Occipital lobe (tissue), 2 donors: ENCODE data around the gene STAP2. TPM values are rescaled to one million over a fixed set of nuclear protein-coding genes. Genes with fewer than 3 reads are reported as not detected.
A peak's percentile ranks its signal among the peaks of the same experiment; 100 is the strongest.
"Not testable (repeated sequence)": the region's sequence is repeated elsewhere in the genome, so short reads cannot be mapped to it uniquely, and the experiment has no call there.

Experiments
- DNase-seq: peaks from one replicate; lab custom pipeline; 2025; lab: John Stamatoyannopoulos, UW
- total RNA-seq: library from RNA; depleted of rRNA; stranded (reverse); fragments of >200 nt; gene quantifications from one replicate; pipeline ENCODE4 v1.2.3, GENCODE V29; 2014

Gene STAP2
- total RNA-seq, 1 donor from 2014 or later, result 2.8 TPM

DNA sequence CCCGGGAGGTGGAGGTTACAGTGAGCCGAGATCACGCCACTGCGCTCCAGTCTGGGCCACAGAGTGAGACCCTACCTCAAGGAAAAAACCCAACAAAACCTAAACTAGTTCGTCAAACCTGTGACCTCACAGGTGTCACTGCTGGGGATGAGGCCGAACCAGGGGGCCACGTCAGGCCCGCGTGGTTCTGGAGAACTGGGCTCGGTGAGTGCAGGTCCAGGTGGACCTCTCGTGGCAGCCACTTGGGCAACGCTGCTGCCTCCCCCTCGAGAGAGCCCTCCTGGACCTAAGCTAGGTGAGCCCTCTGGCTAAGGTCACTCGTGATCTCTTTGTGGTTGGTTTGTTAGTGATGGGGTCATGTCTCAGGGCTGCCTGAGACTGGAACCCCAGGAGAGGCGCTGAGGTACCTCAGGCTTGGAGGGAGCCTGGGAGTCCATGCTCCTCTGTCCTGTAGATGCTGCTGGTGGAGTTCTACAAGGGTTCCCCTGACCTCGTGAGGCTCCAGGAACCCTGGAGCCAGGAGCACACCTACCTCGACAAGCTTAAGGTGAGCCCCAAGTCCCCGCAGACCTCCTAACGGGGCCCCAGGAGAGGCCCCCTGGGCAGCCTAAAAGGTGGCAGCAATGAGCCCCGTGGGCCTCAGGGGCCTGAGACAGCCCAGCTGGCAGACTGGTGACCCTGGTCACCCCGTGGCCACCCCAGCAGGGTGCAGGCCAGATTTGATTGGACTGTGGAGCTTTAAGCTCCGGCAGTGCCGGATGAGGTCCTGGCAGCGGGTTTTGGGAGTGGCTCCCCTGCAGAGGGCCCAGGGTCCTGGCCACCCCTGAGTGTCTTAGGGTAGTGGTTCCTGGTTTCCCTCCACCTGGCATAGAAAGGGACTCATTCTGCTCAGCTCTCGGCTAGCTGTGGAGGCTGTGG lies 20.3 kb upstream of the STAP2 start:
- DNase-seq, result no peak

DNA sequence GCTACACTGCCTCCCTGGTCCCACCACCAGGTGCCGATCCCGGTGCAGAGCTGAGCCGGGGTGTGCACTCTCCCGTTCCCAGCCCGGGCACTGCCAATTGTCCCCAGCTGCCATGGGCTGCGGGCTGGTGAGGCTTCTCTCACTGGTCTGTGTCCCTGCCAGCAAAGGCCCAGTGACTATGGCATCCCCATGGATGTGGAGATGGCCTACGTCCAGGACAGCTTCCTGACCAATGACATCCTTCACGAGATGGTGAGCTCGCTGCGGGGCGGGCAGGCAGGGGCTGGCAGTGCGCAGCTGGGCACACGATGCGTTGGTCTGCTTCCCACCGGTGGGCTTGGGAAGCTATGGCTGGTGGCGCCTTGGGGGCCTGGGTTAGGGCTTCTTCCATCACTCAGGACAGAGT lies 19.3 kb upstream of the STAP2 start:
- DNase-seq, result no peak

DNA sequence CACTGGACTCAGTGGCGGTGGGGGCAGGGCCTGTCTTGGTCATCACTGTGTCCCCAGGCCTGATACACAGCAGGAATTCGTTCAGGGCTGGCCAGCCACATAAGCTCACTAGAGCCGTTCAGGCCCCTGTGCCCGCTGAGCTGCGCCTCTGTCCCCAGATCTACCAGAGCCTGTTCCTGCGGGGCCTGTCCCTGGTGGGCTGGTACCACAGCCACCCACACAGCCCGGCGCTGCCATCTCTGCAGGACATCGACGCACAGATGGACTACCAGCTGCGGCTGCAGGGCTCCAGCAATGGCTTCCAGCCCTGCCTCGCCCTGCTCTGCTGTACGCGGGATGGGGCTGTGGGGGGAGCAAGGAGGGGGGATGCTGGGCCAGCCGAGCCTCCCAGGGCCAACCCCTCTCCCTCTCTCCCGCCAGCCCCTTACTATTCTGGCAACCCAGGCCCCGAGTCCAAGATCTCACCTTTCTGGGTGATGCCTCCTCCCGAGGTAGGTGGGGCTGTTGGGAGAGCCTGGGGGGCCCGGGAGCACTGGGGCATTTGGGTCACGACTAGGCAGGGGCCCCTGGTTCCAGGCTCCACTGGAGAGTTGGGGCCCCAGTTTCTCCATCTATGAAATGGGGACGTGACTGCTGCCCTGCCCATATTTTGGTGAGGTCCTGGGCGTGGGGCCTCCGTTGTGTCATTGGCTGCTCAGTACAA lies 18.6 kb upstream of the STAP2 start:
- DNase-seq, result no peak

DNA sequence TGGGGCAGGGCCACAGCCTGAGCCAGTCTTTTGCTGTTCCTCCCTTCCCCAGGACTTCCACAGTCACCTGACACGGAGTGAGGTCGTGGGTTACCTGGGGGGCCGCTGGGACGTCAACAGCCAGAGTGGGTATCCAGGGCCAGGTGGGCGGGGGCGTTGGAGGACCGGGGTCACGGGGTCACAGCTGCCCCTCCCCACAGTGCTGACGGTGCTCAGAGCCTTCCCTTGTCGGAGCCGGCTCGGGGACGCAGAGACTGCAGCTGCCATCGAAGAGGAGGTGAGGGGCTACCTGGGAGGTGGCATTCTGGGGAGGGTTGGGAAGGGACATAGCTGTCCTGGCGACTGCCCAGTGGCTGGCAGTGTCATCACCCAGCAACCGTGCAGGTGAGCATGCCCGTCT lies 16.3 kb upstream of the STAP2 start:
- DNase-seq, result no peak

DNA sequence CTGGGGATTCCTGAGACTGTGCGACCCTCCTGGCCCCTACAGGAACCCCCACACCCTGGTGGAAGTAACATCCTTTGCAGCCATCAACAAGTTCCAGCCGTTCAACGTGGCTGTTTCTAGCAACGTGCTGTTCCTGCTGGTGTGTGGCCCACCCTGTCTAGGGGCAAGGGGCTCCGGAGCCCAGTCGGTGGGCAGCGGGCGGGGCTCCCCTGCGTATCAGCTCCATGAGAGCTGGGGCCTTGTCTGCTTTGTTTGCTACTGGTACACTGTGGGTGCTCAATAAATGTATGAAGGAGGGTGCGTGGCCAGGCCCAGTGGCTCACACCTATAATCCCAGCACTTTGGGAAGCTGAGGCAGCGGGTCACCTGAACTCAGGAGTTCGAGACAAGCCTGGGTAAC lies 15.7 kb upstream of the STAP2 start:
- DNase-seq, result no peak

DNA sequence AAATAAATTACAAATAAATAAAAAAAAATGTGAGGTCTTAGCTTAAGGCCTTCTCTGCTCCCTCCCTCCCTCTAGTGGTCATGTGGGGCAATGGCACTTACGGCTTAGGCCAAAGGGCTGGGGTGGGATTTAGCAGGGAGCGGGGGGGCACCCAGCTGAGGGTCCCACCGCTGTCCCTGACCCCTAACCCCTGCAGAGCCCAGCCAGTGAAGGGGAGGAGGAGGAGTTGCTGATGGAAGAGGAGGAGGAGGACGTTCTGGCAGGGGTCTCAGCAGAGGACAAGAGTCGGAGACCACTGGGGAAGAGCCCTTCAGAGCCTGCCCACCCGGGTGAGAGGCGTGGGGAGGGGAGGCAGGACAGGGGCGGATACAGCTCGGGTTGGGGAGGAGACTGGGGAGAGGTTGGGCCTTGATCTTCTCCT lies 14.1 kb upstream of the STAP2 start:
- DNase-seq, result no peak

DNA sequence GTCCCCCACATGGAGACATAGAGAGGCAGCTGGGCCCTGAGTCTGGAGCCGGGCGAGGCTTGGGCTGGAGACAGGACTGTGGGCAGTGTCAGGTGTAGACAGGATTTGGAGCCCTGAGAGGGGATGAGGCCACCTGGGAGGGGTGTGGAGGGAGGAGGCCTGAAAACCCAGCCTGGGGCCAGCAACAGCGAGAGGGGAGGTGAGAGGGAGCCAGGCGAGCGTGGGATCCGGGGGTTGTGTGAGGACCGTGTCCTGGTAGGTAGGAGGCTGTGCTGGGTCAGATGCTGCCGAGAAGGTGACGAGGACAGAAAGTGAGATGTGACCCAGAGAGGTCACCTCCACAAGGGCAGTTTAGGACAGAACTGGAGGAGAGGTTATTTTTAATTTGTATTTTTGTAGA lies 12.1 kb upstream of the STAP2 start:
- no peak for DNase-seq

DNA sequence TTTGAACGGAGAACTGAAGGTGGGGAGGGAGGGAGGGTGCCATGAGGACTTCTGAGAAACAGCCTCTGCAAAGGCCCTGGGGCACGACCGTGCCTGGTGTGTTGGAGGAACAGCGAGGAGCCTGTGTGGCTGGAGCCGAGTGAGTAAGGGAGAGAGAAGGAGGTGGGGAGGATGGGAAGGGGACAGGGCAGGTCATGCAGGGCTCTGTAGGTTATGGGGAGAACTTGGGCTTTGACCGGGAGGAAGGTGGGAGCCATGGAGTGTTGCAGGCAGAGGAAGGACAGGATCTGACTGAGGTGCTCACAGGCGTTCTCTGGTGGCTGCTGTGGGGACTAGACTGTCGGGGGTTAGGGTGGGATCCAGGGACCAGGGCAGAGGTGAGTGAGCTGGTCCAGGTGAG lies 11.5 kb upstream of the STAP2 start:
- DNase-seq, result no peak

DNA sequence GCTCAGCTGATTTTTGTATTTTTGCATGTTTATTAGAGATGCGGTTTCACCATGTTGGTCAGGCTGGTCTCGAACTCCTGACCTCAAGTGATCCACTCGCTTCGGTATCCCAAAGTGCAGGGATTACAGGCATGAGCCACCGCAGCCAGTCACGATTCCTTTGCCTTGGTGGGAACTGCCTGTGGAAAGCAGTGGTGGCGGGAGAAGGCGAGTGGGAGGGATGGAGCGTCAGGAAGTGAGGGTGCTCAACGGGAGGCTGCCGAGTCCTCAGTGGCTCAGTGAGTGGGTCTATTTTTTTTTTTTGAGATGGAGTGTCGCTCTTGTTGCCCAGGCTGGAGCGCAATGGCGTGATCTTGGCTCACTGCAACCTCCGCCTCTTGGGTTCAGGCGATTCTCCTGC lies 10.6 kb upstream of the STAP2 start:
- DNase-seq, result not testable (repeated sequence)

DNA sequence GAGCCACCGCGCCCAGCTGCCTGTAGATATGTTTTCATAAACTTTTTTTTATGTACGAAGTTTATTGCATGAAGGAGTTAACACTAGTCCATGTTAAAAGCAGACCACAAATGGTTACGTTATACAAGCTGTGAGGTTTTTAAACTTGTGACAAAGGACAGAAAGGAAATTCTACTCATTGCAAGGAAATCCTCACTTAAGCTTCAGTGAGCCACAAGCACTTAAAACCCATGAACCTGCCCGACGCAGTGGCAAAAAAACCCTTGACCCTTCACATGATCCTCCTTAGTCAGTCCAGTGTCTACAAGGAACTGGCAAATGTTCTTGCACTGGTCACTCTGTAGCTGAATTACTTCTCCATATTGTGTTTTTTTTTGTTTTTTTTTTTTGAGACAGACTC lies 8.9 kb upstream of the STAP2 start:
- DNase-seq, result no peak

DNA sequence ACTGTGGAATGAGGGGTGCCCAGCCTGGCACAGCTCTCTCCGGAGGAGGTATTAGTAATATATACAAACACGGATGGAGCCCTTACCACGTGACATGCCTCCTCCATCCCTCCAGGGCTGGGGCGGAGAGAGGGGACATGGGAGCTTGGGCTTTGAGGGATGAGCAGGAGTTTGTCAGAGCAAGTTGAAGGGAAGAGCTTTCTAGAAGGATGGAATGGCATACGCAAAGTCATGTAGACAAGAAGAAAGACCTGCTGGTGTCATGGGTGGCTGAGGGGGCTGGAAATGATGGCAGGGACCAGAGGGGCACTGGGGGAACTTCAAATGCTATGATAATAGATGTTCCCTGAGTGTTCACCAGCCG lies 7.4 kb upstream of the STAP2 start:
- DNase-seq, result no peak

DNA sequence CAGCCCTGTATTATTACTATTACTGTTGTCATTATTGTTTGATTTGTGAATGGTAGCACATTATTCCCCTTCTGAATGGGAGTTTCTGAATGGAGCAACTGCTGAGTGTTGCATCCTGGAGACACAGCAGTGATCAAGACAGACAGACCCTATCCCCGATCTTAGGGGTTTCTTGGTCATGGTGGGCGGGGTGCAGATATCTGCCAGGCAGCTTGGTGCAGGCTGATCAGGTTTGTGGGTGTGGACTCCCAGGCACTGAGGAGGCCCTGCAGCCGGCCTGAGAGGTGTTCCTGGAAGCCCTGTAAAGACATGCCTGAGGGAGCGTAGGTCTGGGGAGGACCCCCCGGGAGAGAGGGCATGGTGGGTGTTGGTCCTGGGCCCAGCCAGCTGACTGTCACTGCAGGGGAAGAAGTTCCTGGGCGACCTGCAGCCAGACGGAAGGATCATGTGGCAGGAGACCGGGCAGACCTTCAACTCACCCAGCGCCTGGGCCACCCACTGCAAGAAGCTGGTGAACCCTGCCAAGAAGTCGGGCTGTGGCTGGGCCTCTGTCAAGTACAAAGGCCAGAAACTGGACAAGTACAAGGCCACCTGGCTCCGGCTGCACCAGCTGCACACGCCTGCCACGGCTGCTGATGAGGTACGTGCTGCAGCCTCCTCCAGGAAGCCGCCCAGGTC lies 6.9 kb upstream of the STAP2 start:
- DNase-seq, result no peak

DNA sequence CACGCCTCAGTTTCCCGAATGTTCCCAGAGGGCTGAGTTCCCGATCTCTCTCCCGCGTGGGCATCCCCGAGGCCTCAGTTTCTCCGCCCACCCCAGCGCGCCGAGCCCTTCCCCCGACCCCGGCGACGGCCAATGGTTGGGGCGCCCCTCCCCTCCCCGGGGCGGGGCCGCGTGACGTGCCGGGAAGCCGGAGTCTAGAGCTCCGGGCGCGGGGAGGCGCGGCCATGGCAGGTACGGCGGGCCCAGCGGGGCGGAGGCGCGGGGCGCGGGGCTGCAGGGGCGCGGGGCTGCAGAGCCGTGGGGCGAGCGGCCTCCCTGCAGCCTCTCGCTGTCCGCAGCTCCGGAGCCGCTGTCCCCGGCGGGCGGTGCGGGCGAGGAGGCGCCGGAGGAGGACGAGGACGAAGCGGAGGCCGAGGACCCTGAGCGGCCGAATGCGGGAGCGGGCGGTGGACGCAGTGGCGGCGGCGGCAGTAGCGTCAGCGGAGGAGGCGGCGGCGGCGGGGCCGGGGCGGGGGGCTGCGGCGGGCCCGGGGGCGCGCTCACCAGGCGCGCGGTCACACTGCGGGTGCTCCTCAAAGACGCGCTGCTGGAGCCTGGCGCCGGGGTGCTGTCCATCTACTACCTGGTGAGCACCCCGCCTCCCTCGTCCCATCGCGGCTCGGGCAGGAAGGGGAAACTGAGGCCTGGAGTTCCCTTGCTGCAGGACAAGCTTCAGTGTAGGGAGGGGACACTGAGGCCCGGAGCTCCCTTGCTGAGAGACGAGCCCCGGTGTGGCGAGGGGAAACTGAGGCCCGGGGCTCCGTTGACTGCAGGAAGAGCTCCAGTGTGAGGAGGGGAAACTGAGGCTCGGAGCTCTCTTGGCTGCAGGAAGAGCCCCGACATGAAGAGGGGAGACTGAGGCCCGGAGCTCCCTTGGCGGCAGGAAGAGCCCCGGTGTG lies 5.0 kb upstream of the STAP2 start, which contains the start of gene MPND:
Gene MPND, plus strand, starts transcription at position 193 of the 938 bp plus-strand sequence. Its CDS starts 32 bp downstream, at position 225.
- DNase-seq, result peak; percentile 92

DNA sequence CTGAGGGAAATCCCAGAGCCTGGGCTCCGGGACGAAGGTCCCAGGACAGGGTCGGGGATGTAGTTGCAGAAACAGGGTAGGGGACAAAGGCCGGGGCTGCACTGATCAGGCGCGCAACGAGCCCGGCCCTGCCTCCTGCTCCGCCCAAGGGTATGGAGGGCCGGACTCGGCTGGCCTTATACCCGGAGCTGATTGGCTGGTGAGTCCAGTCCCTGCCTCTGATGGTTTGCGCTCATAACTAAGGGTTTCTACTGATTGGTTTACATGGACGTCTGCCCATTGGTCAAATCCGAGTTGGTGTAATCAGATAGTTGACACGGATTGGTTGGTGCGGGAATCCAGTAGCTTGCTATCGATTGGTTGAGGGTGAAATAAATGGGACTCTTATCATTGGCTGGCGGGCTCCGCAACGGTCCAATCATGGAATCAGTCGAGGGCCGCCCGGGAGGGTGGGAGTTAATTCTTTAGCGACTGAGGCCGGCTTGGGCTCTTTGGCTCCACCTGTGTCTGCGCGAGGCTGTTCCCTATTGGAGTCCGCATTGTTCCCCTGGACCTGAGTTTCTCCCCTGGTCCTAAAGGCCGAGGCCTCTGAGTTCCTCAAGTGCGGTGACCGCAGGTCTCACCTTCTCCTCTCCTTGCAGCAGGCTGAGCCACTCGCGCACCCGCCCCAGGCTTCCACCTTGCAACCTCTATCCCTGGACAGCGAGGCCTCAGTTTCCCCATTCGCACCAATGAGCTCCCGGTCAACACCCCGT lies 4.2 kb upstream of the STAP2 start:
- peak; percentile 94 for DNase-seq

DNA sequence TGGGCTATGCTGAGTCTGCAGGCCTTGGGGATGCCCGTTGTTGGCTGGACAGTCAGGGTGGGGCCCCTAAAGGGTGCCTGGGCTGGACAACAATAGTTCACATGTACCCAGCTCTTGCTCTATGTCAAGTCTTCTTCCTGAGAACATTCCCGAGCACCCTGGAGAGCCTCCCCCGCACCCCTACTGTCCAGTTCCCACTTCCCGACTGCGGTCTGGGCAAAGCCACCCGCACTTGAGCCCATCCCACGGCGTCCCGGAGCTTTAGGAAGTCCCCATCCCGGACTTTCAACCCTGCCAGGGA lies 3.6 kb upstream of the STAP2 start:
- no peak for DNase-seq

DNA sequence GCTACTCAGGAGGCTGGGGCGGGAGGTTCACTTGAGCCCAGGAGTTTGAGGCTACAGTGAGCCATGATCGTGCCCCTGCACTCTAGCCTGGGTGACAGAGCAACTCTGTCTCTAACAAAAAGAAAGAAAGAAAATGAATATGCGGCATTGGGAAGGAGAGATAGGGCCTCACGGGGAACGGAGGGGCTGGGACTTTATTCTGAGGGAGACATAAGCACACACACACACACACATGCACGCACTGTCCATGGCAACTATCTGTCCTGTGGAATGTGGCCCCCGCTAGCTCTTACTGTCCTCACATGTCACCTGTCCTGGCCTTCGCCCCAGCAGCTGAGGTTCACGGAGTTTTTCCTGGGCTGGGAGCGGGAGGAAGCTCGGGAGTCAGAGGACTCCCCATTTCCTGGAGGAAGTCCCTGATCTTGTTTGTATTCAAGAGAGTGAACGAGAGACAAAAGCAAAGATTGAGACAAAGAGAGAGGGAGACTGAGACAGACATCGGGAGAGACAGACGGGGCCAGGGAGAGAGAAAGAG lies 654 bp downstream of the STAP2 start:
- DNase-seq, result no peak

DNA sequence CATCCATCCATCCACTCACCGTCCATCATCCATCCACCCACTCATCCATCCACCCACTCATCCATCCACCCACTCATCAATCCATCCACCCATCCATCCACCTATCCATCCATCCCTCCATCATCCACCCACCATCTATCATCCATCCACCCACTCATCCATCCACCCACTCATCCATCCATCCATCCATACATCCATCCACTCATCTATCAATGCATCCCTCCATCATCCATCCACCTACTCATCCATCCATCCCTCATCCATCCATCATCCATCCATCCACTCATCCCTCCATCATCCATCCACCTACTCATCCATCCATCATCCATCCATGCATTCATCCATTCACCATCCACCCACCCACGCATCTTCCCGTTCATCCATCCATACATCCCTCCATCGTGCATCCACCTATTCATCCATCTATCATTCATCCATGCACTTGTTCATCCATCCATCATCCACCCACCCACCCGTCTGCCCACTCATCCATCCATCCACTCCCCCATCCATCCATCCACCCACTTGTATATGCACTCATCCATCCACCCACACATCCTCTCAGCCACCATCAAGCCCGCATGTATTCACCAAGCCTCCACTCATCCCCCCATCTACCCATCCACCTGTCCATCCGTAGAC lies 3.6 kb downstream of the STAP2 start:
- no peak for DNase-seq

DNA sequence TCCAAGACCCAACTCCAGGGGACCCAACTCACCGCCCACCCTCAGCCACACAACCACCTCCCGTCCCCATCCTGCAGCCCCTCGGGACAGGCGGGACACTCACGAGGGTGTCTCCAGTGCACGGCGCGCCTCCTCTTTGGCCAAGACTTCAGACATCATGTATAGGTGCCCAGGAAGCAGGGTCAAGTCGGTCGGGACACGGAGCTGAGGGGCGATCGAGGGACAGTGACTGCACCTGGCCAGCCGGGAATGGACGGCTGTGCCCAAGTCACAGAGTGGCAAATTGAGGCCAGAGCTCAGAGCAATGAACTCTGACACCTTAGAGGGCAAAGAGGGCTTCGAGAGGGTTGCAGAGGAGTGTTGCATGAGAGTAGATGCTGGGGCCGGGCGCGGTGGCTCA lies 8.8 kb downstream of the STAP2 start:
- DNase-seq, result no peak

DNA sequence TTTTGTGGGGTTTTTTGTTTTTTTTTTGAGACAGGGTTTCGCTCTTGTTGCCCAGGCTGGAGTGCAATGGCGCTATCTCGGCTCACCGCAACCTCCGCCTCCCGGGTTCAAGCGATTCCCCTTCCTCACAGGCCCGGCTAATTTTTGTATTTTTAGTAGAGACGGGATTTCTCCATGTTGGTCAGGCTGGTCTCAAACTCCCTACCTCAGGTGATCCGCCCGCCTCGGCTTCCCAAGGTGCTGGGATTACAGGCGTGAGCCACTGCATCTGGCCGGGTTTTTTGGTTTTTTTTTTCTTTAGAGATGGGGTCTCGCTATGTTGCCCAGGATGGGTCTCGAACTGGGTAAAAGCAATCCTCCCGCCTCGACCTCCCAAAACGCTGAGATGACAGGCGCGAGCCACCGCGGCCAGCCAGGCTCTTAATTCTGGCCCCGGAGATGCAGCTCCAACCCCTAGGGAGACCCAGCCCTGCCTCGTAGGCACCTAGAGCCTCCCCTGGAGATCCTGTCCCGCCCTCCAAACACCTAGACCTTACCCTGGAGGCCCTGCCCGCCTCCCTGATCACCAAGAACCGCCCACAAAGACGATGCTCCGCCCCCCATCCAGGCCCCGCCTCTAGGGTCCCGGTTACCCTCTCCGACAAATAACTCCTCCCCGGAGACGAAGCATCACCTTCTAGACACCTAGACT lies 9.5 kb downstream of the STAP2 start:
- not testable (repeated sequence) for DNase-seq
